H9 (cell line): ENCODE data around the gene SLTM. TPM values are rescaled to one million over a fixed set of nuclear protein-coding genes. Genes with fewer than 3 reads are reported as not detected.
"Not testable (repeated sequence)": the region's sequence is repeated elsewhere in the genome, so short reads cannot be mapped to it uniquely, and the experiment has no call there.

Source experiments
- DNase-seq: peaks from one replicate; pipeline ENCODE4 v3.0.0-alpha.2; 2017
- H2AFZ ChIP-seq: one replicate; pipeline ENCODE4 v1.6.1; 2013; ENCODE audit warnings: mild to moderate bottlenecking, low read length, control low read depth, moderate library complexity
- H2AK5ac ChIP-seq: 2 replicates; pipeline ENCODE4 v1.6.1; 2013; ENCODE audit warnings: low read length, control low read depth, mixed read lengths; ENCODE audit not compliant: insufficient read length
- H2BK120ac ChIP-seq: one replicate; pipeline ENCODE4 v1.6.1; 2013; ENCODE audit warnings: low read depth, mild to moderate bottlenecking, low read length, control low read depth, inconsistent platforms; ENCODE audit not compliant: poor library complexity, severe bottlenecking
- H2BK12ac ChIP-seq: 2 replicates; pipeline ENCODE4 v1.6.1; 2013; ENCODE audit warnings: low read length, control low read depth, mixed read lengths, low read depth; ENCODE audit not compliant: insufficient read length
- H2BK15ac ChIP-seq: 2 replicates; pipeline ENCODE4 v1.6.1; 2013; ENCODE audit warnings: low read depth, low read length, control low read depth
- H2BK20ac ChIP-seq: one replicate; pipeline ENCODE4 v1.6.1; 2013; ENCODE audit warnings: low read depth, mild to moderate bottlenecking, low read length, control low read depth, inconsistent platforms; ENCODE audit not compliant: poor library complexity, severe bottlenecking
- H2BK5ac ChIP-seq: 2 replicates; pipeline ENCODE4 v1.6.1; 2013; ENCODE audit warnings: low read length, control low read depth, mixed read lengths; ENCODE audit not compliant: insufficient read length
- H3K14ac ChIP-seq: 2 replicates; pipeline ENCODE4 v1.6.1; 2013; ENCODE audit warnings: low read length, control low read depth; ENCODE audit not compliant: insufficient read depth
- H3K18ac ChIP-seq: 2 replicates; pipeline ENCODE4 v1.6.1; 2013; ENCODE audit warnings: low read depth, mild to moderate bottlenecking, mixed read lengths, low read length, control low read depth; ENCODE audit not compliant: insufficient read length
- H3K23ac ChIP-seq: 2 replicates; pipeline ENCODE4 v1.6.1; 2013; ENCODE audit warnings: low read length, control low read depth, mixed read lengths, low read depth; ENCODE audit not compliant: insufficient read length
- H3K23me2 ChIP-seq: 2 replicates; pipeline ENCODE4 v1.6.1; 2013; ENCODE audit warnings: low read depth, mild to moderate bottlenecking, mixed read lengths, low read length, control low read depth; ENCODE audit not compliant: insufficient read length, poor library complexity, severe bottlenecking
- H3K27ac ChIP-seq: 2 replicates; pipeline ENCODE4 v1.5.1; 2013; ENCODE audit warnings: low read length, control low read depth, mixed read lengths, low read depth; ENCODE audit not compliant: insufficient read length
- H3K27me3 ChIP-seq: 2 replicates; pipeline ENCODE4 v1.6.1; 2013; ENCODE audit warnings: low read length, control low read depth, inconsistent platforms; ENCODE audit not compliant: insufficient read depth
- H3K4ac ChIP-seq: 2 replicates; pipeline ENCODE4 v1.6.1; 2013; ENCODE audit warnings: low read depth, mild to moderate bottlenecking, control low read depth, inconsistent platforms, low read length, moderate library complexity
- H3K4me1 ChIP-seq: 2 replicates; pipeline ENCODE4 v1.6.1; 2013; ENCODE audit warnings: low read length, control low read depth, inconsistent platforms; ENCODE audit not compliant: insufficient read depth
- H3K4me2 ChIP-seq: 2 replicates; pipeline ENCODE4 v1.6.1; 2013; ENCODE audit warnings: low read length, control low read depth, mixed read lengths; ENCODE audit not compliant: insufficient read length, insufficient read depth
- H3K56ac ChIP-seq: 2 replicates; pipeline ENCODE4 v1.6.1; 2013; ENCODE audit warnings: low read depth, mild to moderate bottlenecking, mixed read lengths, low read length, control low read depth; ENCODE audit not compliant: insufficient read length
- H3K79me1 ChIP-seq: 2 replicates; pipeline ENCODE4 v1.6.1; 2013; ENCODE audit warnings: low read depth, mild to moderate bottlenecking, moderate library complexity, low read length, control low read depth, inconsistent platforms; ENCODE audit not compliant: insufficient read depth, poor library complexity, severe bottlenecking
- H3K79me2 ChIP-seq: 2 replicates; pipeline ENCODE4 v1.6.1; 2013; ENCODE audit warnings: low read length, control low read depth, inconsistent platforms; ENCODE audit not compliant: insufficient read depth
- H3K9ac ChIP-seq: 2 replicates; pipeline ENCODE4 v1.6.1; 2013; ENCODE audit warnings: low read length, control low read depth, mixed read lengths; ENCODE audit not compliant: insufficient read length; ENCODE audit errors: extremely low read depth
- H3K9me3 ChIP-seq: one replicate; pipeline ENCODE4 v1.6.1; 2013; ENCODE audit warnings: low read depth, low read length, inconsistent platforms; ENCODE audit not compliant: control insufficient read depth
- H3T11ph ChIP-seq: one replicate; pipeline ENCODE4 v1.6.1; 2013; ENCODE audit warnings: mild to moderate bottlenecking, low read length, control low read depth, inconsistent platforms
- H4K20me1 ChIP-seq: one replicate; pipeline ENCODE4 v1.6.1; 2013; ENCODE audit not compliant: control insufficient read depth, insufficient read length, insufficient read depth
- H4K5ac ChIP-seq: 2 replicates; pipeline ENCODE4 v1.6.1; 2013; ENCODE audit warnings: low read depth, mild to moderate bottlenecking, mixed read lengths, low read length, control low read depth; ENCODE audit not compliant: insufficient read length
- H4K8ac ChIP-seq: replicated peaks from 2 replicates; pipeline ENCODE4 v1.6.1; 2013; ENCODE audit warnings: low read length, control low read depth, mixed read lengths, low read depth; ENCODE audit not compliant: insufficient read length
- H4K91ac ChIP-seq: 2 replicates; pipeline ENCODE4 v1.6.1; 2013; ENCODE audit warnings: low read depth, mild to moderate bottlenecking, moderate library complexity, mixed read lengths, low read length, control low read depth; ENCODE audit not compliant: insufficient read length
- H3K27ac Mint-ChIP-seq, 3 experiments: 2 replicates in 2 of 3; 3 replicates in 1 of 3; pipeline ENCODE4 v1.8.0; 2020 to 2021; ENCODE audit warnings: mixed read lengths in 3 of 3, mild to moderate bottlenecking in 1 of 3, moderate library complexity in 1 of 3
- H3K27me3 Mint-ChIP-seq: 2 replicates; pipeline ENCODE4 v1.8.0; 2021; ENCODE audit warnings: low read depth, mild to moderate bottlenecking, moderate library complexity, mixed read lengths
- H3K36me3 Mint-ChIP-seq, 3 experiments: 2 replicates in 2 of 3; 3 replicates in 1 of 3; pipeline ENCODE4 v1.8.0; 2020 to 2021; ENCODE audit warnings: low read depth in 3 of 3, mixed read lengths in 3 of 3; ENCODE audit not compliant: insufficient read depth in 1 of 3
- H3K4me1 Mint-ChIP-seq, 2 experiments: 2 replicates each; pipeline ENCODE4 v1.8.0; 2020; ENCODE audit warnings: mixed read lengths in 2 of 2
- H3K4me3 Mint-ChIP-seq, 2 experiments: 2 replicates in 1 of 2; 3 replicates in 1 of 2; pipeline ENCODE4 v1.8.0; 2020 to 2021; ENCODE audit warnings: mild to moderate bottlenecking in 2 of 2, mixed read lengths in 2 of 2, moderate library complexity in 1 of 2
- H3K9me3 Mint-ChIP-seq, 2 experiments: 2 replicates in 1 of 2; 3 replicates in 1 of 2; pipeline ENCODE4 v1.8.0; 2020; ENCODE audit warnings: mild to moderate bottlenecking in 2 of 2, mixed read lengths in 2 of 2, moderate library complexity in 1 of 2
- CTCF ChIP-seq: fragments of 200-600 bp; sonication (generic); conservative IDR thresholded peaks from 3 replicates; pipeline ENCODE4 v1.8.0; 2021; ENCODE audit warnings: antibody characterized with exemption, mild to moderate bottlenecking
- WGBS: extraction: QIAGEN DNeasy Blood & Tissue Kit; methylation state at CpG from one replicate; pipeline ENCODE4 v1.1.7; 2013; ENCODE audit warnings: missing lambda C conversion rate, low lambda C conversion rate, mixed read lengths; ENCODE audit not compliant: insufficient read length; ENCODE audit errors: extremely low coverage; 5-methylcytosine and 5-hydroxymethylcytosine counted together
- total RNA-seq: library from RNA; stranded (reverse); gene quantifications from 2 replicates; pipeline ENCODE4 v1.2.1, GENCODE V29; 2021

The SLTM gene
- total RNA-seq, 1 experiment from 2014 or later: 132 TPM

GRCh38 chr15:58947179-58947578 is 13.7 kb upstream of the SLTM start:
- H2AFZ ChIP-seq: no peak overlapping the region
- no peak overlapping the region for H3T11ph ChIP-seq
- H2BK120ac ChIP-seq: no peak overlapping the region
- no peaks in the 10 kb centered on the region for H3K79me2 ChIP-seq
- no peaks in the 10 kb centered on the region for H3K27me3 ChIP-seq
- H3K4me1 Mint-ChIP-seq: peaks cover 9 to 10% of the 10 kb centered on the region in 2 experiments
- no peak overlapping the region for H3K14ac ChIP-seq
- no peak overlapping the region for H3K27ac ChIP-seq
- no peaks in the 10 kb centered on the region for H3K79me1 ChIP-seq
- WGBS: no CpG with 5 or more reads among the region's 3 CpGs
- H3K27me3 Mint-ChIP-seq: no peaks in the 10 kb centered on the region; the same call in 1 of the 2 replicates
- no peak overlapping the region for H3K56ac ChIP-seq
- no peak overlapping the region for H2BK20ac ChIP-seq
- H3K4me1 ChIP-seq: peaks cover 3% of the 10 kb centered on the region; the same call in 1 of the 2 replicates
- H2BK5ac ChIP-seq: no peak overlapping the region
- H4K8ac ChIP-seq: no peak overlapping the region
- H3K4me2 ChIP-seq: no peak overlapping the region
- no peaks in the 10 kb centered on the region for H3K36me3 Mint-ChIP-seq
- DNase-seq: no peak
- no peak overlapping the region for H4K91ac ChIP-seq
- H2AK5ac ChIP-seq: no peak overlapping the region
- no peak overlapping the region for H3K9ac ChIP-seq
- no peak overlapping the region for H4K5ac ChIP-seq
- no peak overlapping the region for H3K23ac ChIP-seq
- no peak overlapping the region for H2BK15ac ChIP-seq
- TF ChIP-seq CTCF: no peak
- no peaks in the 10 kb centered on the region for H4K20me1 ChIP-seq
- H3K4me3 Mint-ChIP-seq: no peak overlapping the region
- H2BK12ac ChIP-seq: no peak overlapping the region
- H3K23me2 ChIP-seq: no peaks in the 10 kb centered on the region
- H3K18ac ChIP-seq: no peak overlapping the region
- H3K27ac Mint-ChIP-seq: no peak overlapping the region
- H3K9me3 Mint-ChIP-seq: no peaks in the 10 kb centered on the region
- H3K9me3 ChIP-seq: no peaks in the 10 kb centered on the region
- H3K4ac ChIP-seq: no peak overlapping the region

DNA sequence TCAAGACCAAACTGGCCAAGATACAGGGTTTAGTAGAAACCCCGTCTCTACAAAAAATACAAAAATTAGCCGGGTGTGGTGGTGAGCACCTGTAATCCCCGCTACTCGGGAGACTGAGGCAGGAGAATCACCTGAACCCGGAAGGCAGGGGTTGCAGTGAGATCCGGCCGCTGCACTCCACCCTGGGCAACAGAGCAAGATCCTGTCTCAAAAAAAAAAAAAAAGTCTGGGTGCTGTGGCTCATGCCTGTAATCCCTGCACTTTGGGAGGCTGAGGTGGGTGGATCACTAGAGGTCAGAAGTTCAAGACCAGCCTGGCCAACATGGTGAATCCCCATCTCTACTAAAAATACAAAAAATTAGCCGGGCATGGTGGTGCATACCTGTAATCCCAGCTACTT is 1.5 kb upstream of the SLTM start:
- H3K18ac ChIP-seq, H3K9ac ChIP-seq: not testable (repeated sequence)

More for the DNA sequence above, 1.5 kb upstream of the SLTM start:
- not testable (repeated sequence) for H3K27ac ChIP-seq, H2BK120ac ChIP-seq, H4K8ac ChIP-seq, H3K9me3 ChIP-seq, H3K27me3 ChIP-seq, H4K91ac ChIP-seq, H3T11ph ChIP-seq, H3K4me1 ChIP-seq, H3K27me3 Mint-ChIP-seq, H3K56ac ChIP-seq, H3K23me2 ChIP-seq, H3K79me1 ChIP-seq, H2AK5ac ChIP-seq, H2BK15ac ChIP-seq, H3K9me3 Mint-ChIP-seq, H4K5ac ChIP-seq, H2BK20ac ChIP-seq, H3K14ac ChIP-seq, H3K4me2 ChIP-seq, H2BK5ac ChIP-seq, H2BK12ac ChIP-seq, H3K23ac ChIP-seq, H3K4ac ChIP-seq, H4K20me1 ChIP-seq, DNase-seq, H2AFZ ChIP-seq
- Mint-ChIP-seq H3K27ac (peak overlapping the region in 2 of 3 experiments; percentile 99; a peak in 3 of 7 replicates), H3K4me1 (peaks cover 18 to 19% of the 10 kb centered on the region in 2 experiments), H3K4me3 (peak overlapping the region; percentile 93 to 98; a peak in 4 of 5 replicates), H3K36me3 (peaks cover 7 to 20% (median 14%) of the 10 kb centered on the region in 3 experiments; a peak in 6 of 7 replicates)
- H3K79me2 ChIP-seq: peaks cover 13% of the 10 kb centered on the region
- WGBS: no CpG with 5 or more reads among the region's 8 CpGs
